Measurements from ENCODE around the gene CCDC88C.
"Not testable (repeated sequence)": the region's sequence is repeated elsewhere in the genome, so short reads cannot be mapped to it uniquely, and the experiment has no call there.

CCDC88C gene

DNA sequence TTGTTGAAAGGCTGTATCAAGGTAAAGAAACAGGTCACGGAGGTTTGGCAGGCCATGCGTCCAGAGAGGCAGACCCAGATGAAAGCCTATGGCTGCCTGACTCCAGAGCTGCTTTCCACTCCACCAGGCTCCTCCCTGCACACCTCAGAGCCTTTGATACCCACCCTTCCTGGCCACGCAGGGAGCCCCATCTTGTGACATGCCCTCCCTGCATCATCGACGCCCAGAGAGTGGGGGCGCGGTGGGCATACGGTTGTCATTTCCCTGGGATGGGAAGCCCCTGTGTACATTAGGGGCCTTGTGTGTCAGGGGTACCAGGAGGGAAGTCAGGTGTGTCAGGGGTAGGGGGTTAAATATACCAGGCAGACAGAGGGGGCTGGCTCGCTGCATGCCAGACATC, 142.8 kb downstream of the CCDC88C start:
- DNase-seq (ENCODE audit: low read depth in 1 of 2, low spot score in 1 of 2), result no peak

DNA sequence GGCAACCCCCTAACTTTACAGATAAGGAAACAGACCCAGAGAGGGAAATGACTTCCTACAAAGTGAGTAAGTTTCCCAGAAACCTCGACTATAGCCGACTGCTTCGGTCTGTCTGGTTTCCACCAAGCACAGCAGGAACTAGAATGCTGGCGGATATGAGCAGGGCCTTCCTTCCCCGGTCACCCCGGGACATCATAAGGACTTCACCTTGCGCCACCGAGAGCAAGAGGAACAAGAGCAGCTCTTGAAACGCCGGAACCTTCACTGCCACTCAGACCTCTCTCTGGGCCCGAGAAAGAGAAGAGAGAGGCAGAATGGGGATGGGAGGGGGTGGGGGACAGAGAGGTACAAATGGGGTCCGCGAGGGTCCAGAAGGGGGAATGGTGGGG, 143.7 kb downstream of the CCDC88C start:
- no peak for DNase-seq (ENCODE audit: low read depth in 1 of 2, low spot score in 1 of 2)

DNA sequence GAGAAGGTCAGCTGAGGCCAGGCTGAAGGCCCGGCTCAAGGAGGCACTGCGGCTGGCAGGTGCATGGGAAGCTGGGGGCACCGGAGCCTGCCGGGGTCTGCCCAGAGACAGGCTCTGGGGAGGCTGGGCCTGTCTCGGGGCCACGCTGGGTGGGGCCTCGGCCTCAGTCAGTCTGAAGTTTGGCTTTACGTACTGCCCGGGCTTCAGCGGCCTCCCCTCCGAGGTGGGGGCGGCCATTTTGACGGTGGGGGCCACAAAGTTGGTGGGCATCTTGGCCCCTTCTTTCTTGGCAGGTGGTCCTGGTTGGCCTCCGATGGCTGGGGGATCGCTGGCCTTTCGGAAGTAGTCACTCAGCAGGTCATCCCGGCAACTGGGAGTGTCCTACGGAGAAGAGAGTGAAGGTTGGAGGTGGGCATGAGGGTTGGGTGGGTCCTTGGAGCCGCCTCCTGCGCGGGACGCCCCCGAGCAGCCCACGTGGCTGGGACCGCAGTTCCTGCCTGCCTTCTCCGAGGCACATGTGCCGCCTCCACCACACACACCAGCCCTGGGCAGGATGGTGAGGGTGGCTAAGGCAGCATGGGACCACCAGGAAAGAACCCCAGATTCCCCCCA, 144.2 kb downstream of the CCDC88C start:
- DNase-seq (ENCODE audit: low read depth in 1 of 2, low spot score in 1 of 2), result no peak

DNA sequence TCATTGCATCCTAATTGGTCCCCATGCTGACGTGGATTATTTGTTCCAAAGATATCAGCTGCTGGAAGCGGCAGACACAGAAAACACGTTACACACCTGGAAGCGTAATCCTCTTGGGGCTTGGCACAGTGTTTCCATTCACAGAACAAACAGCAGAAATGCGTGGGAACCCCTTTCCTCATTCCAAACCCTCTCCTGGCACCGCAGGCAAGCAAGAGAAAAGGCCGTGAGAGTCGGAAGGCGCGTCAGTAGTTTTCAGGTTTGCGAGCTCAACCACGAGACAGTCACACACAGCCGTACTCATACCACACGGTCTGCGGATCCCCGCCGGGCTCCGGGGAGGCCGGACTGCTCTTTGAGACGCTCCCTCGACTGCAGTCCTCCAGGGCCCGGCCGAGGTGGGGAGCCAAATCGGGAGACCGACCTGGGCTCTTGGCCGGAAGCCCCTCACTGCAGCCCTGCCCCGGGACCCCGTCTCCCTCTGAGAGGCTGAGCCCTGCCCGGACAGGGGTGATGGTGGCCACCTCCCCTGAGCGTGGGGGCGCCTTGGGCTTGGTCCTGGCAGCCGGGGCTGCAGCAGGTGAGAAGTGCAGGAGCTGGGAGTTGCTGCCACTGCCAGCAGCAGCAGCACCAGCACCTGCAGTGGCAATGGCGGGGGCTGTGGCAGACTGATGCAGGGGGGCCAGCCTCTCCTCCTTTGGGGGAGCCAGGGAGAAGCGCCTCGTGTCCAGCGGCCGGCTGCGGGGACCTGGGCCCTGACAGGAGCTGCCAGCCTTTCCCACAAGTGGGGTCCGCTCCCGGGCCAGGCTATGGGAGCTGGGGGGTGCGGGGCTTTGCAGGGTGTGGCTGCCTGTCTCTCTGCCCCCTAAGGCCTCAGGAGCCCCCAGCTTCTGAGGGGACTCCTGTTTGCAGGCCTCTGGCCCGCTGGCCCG, 145.0 kb downstream of the CCDC88C start:
- no peak for DNase-seq (ENCODE audit: low read depth in 1 of 2, low spot score in 1 of 2)

DNA sequence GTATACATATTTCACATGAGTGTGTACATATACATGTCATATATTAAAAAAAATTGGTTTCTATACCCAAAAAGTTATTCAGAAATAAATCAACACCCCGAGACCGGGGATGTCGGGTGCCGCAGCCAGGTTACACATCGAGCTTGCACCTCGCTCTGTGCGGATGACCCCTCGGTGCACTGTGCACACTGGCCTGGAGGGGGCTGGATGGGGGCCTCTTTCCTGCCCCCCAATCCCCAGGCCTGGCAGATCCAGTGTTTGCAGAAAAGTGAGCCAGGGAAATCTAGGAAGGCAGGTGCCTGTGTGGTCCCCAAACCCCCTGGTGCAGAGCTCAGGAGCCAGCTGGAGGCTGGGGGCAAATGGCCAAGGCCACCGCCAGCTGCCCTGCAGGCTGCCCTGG, 146.0 kb downstream of the CCDC88C start:
- no peak for DNase-seq (ENCODE audit: low read depth in 1 of 2, low spot score in 1 of 2)

DNA sequence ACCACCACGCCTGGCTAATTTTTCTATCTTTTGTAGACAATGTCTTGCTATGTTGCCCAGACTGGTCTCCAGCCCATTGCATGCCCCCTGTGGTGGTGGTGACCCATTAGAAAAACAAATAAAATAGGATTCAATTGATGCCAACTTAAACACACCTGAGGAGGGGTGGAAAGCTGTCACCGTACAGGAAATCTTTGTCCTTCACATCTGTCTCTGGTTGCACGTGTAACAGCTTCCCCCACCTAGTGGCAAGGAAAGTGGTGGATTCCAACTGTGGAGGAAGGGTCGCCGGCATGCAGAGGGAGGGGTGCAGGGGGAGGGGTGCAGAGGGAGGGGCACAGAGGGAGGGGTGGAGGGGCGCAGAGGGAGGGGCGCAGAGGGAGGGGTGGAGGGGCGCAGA, 147.0 kb downstream of the CCDC88C start:
- DNase-seq (ENCODE audit: low read depth in 1 of 2, low spot score in 1 of 2), result no peak

DNA sequence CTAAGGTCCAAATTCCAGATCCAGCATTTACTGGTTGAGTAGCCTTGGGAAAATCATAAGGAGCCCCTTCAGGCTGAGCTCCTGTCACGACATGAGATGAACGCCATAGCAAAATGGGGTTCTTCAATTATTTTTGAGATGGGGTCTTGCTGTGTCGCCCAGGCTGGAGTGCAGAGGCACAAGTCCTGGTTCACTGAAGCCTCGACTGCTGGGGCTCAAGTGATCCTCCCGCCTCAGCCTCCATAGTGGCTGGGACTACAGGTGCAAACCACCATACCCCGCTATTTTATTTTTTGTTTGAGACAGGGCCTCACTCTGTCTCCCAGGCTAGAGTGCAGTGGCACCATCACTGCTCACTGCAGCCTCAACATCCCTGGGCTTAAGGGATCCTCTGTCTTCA, 147.4 kb downstream of the CCDC88C start:
- DNase-seq (ENCODE audit: low read depth in 1 of 2, low spot score in 1 of 2), result no peak

DNA sequence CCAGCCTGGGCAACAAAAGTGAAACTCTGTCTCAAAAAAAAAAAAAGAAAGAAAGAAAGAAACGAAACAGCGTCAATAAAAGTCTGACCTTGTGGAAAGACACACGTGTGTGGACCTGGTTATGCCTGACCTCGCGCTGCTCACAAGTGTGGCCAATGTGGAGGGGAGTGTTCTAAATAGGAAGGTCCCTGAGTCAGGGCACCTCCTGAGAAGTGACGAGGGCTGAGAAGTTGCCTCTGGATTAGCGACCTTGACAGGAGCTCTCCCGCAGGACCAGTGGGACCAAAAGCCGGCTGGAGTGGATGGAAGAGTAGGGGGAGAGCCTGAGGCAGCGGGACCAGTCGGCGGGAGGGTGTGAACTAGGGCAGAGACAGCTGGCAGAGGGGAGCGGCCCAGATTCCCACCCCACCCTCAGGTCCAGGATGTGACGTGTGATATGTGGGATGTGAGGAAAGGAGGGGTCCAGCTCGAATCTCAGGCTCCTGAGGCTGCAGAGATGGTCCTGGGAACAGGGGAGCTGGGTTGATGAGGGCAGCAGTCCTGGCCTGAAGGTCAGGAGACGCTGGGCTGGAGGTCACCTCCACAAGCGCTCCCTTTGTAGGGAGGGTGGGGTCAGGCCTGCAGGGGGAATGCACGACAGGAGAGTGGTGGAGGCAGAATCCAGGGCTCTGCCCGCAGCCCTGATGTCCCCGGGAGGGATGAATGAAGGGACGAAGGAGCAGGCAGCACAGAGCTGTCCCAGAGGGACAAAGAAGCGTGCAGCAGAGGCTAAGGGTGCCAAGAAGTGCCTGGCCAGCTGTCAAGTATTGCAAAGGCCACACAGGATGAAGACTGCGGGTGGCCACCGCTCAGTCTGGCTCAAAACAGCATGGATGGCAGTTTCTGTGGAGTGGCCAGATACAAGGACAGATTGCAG, 148.3 kb downstream of the CCDC88C start:
- no peak for DNase-seq (ENCODE audit: low read depth in 1 of 2, low spot score in 1 of 2)

DNA sequence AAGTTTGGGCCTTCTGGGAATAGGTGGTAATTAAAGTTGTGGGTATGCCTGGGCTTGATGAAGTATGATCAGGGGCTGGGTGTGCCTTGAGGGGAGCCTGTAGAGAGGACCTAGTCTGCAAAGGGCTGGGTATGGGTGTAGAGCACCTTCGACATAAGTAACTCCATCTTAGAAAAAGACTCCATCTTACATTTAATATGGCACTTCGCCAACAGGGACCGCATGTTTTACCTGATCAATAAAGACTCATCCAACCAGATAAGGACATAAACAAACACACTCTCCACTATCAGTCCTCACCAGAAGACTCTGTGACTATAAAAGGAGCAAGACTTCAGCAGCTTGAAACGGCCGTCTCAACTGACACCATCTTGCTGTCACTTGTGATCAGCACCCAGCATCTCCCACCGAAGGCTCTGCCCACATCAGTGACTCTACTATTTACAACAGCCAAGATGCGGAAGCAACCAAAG, 149.6 kb downstream of the CCDC88C start:
- no peak for DNase-seq (ENCODE audit: low read depth in 1 of 2, low spot score in 1 of 2)

DNA sequence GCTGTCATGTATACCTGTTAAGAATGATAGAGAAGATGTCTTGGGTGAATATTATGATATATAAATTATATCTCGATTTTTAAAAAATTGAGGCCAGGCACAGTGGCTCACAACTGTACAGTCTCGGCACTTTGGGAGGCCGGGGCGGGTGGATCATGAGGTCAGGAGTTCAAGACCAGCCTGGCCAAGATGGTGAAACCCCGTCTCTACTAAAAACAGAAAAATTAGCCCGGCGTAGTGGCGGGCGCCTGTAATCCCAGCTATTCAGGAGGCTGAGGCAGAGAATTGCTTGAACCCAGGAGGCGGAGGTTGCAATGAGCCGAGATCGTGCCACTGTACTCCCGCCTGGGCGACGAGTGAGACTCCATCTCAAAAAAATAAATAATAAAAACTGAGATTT, 151.3 kb downstream of the CCDC88C start:
- not testable (repeated sequence) for DNase-seq (ENCODE audit: low read depth in 1 of 2, low spot score in 1 of 2)

DNA sequence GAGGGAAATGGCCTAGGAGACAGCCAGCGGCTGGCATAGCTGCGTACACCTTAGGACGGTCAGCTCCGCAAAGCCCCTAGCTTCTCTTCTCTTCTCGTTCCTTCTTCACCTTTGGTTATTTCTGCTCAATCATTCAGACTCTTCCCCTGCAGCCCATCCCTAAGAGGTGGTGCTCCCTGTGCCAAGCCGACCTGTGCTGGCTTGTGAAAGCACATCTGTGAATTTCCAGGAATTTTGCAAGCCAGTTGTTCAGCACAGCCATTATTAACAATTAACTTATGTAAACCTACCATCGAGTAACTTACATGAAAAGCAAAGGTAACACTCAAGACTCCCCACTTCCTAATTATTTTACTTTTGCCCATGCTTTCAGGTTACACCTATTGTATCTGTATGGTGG, 152.2 kb downstream of the CCDC88C start:
- DNase-seq (ENCODE audit: low read depth in 1 of 2, low spot score in 1 of 2), result no peak

DNA sequence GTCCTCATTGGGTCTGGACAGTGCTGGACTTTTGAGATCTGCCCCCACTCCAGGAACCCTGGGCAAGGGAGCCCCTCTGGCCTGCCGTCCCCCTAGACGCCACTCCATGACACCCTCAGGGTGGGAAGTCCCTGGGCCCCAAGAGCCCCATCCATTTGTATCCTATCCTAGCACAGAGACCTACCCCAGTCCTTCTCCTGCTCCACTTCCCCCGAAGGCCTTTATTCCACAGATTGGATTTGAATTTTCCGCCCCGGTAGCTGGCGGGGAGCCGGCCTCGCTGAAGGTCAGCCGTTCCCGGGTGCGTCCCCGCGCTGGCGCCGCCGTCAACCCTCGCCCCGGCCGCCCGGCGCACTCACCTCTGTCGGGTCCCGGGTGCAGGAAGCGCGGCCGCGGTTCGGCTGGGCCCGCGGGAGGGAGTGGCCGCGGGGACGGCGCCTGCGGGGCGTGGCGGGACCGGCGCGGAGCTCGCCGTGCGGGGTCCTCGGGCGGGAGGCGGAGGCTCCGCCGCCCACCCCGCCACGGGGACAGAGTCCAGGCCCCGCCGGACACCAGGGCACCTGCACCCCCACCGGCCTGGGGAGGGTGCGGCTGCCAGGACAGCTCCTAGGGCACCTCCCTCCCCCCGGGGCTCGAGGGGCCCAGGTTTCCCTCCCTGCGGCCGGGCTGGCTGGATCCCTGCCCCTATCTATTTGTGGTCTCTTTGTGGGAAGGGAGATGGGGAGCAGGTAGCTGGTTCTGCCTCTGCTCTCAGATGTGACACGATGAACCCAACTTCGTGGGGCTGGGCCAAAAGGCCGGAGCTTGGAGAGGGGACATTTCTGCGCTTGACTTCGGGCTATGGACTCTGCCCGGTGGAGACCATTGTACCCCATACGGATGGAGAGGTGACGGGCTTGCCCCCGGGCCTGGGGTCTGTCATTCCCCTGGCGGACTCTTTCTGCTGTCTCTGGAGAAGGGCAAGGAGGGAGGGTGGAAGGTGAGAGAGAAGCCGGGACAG, 153.2 kb downstream of the CCDC88C start:
- no peak for DNase-seq (ENCODE audit: low read depth in 1 of 2, low spot score in 1 of 2)

DNA sequence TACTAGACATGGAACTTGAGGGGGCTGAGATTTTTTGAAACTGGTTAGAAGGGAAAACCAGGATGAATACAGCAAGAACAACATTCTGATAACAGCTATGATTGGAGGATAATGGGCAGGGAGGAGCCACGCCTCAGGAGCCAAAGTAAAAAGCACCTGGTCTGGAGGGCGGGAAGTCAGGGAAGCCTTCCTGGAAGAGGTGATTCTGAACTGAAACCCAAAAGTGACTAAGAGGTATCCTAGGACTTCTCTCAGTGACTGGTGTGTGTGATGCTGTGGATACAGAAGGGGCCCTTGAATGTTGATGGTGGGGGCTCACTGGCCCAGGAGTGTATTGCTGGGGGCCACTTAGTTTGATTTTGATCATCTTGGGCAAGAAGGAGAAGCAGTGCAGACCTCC, 154.3 kb downstream of the CCDC88C start:
- DNase-seq (ENCODE audit: low read depth in 1 of 2, low spot score in 1 of 2), result no peak

DNA sequence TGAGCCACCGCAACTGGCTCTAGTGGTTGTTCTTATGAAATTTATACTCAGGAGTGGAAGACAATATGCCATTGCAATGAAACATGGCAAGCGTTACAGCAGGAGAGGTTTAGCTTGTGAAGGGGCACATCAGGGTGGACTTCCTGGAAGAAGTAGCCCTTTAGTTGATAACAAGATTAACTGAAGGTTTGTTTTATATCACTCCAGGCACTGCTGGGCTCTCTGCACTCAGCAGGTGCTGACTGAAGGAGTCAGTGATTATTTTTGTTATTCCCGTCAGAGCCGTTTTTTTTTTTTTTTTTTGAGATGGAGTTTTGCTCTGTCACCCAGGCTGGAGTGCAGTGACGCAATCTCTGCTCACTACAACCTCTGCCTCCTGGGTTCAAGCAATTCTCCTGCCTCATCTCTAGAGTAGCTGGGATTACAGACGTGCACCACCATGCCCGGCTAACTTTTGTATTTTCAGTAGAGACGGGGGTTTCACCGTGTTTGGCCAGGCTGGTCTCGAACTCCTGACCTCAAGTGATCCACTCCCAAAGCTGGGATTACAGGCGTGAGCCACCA, 155.6 kb downstream of the CCDC88C start:
- no peak for DNase-seq (ENCODE audit: low read depth in 1 of 2, low spot score in 1 of 2)

DNA sequence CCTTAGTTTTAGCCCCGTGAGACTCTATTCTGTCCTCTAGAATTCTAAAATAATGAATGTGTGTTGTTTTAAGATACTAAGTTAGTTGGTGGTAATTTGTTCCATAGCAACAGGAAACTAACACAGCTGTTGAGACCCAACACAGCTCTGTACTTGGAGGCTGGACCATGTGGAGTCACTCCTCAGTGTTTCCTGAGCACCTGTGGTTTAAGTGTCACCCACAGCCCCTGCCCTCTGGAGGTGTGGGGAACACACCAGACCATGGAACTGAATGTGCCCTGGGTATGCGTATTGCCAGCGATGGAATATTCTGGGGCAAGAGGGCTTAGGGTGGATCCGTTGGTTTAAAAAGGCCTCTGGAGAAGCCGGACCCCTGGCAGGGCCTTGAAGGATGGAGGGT, 156.5 kb downstream of the CCDC88C start:
- no peak for DNase-seq (ENCODE audit: low read depth in 1 of 2, low spot score in 1 of 2)

DNA sequence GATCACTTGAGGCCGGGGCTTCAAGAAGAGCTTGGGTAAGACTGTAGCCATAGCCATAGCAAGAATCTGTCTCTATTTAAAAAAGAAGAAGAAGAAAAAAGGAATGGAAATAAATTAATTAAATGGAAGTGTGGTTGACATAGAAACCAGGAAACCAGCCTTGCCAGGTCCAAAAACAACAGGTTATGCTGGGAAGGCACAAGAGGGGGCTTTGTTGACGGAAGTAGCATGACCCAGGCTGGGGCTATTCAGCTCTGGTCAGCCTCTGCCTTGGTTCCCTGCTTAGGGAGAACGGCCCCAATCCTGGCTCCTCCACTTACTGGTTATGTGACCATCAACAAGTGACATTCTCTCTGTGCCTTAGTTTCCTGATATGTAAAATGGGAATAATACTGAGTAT, 158.7 kb downstream of the CCDC88C start:
- no peak for DNase-seq (ENCODE audit: low read depth in 1 of 2, low spot score in 1 of 2)

DNA sequence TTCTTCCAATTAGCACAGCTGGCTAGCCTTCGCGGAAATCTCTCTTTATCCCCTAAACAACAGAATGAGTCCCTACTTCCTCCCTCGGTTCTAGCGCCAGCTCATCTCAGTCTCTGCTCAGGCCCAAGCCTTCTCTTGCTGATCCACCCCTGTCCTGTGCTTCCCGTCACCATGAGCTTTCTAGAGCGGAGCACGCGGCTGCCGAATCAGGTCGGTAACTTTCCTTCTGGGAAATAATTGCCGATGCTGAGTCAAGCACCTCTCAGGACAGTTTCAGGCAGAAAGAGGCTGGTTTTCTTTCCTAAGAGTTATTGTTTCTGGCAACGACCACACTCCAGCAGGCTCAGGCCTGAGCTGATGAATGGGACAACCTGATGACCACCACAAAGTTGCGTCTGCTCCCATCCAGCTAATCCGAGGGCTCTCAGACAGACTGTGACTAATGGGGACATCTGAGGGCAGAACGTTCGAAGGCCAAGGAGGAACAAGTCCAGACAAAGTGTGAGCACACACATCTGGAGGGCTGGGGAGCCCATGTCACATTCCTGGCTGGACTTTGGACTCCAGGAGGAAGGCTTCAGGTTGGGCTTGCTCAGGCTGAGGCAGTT, 159.5 kb downstream of the CCDC88C start:
- DNase-seq (ENCODE audit: low read depth in 1 of 2, low spot score in 1 of 2), result no peak

DNA sequence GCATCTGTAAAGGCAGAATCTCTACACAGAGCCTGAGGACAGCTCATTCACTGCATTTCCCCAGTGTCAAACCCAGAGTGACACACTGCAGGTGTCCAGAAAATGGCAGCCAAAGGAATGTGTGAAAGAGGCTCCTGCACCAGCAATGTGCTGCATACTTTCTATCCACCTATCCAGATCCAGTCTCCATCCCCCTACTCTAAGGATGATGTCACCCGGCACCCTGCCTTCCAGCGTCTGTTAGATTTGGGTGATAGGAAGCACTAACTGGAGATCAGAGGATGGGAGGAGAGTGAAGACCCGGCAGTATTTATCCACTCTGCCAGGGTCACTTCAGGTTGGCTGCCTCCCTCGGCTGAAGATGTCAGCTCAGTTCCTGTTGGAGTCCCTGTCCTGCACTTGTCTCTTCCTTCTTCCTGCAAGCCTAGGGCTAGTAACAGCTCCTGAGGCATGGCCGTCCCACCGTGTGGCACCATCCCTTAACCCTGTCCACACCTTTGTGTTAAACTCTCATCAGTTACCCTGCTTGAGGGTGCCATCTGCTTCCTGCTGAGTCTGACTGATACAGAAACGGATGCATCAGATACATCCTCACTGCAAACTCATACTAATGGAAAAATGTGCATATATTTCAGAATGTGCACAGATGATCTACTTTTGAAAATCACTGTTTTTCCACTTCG, 160.2 kb downstream of the CCDC88C start:
- no peak for DNase-seq (ENCODE audit: low read depth in 1 of 2, low spot score in 1 of 2)

DNA sequence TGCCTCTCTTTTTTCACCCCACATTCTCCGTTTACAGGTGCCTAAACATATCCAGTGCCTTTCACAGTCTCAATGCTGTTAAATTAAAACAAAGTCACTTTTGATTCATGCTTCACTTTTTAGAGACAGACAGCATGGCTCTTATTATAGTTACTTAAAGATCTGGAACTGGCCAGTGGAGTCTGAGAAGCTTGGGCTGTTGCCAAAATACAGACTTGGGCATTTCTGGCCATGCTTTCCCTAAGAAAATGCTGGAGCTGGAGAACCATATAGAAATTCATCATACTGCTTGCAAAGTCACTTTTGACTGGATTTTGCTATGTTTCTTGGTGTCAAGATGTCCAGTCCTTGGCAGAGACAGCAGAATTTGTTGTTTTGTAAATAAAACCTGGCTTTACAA, 161.0 kb downstream of the CCDC88C start:
- no peak for DNase-seq (ENCODE audit: low read depth in 1 of 2, low spot score in 1 of 2)
